ENCODE measurements around the gene RNU6-9. TPM values are rescaled to one million over a fixed set of nuclear protein-coding genes. Genes with fewer than 3 reads are reported as not detected.

The RNU6-9 gene
- total RNA-seq, 4 donors from 2014 or later: not detected

- TF ChIP-seq, protein P1, sequence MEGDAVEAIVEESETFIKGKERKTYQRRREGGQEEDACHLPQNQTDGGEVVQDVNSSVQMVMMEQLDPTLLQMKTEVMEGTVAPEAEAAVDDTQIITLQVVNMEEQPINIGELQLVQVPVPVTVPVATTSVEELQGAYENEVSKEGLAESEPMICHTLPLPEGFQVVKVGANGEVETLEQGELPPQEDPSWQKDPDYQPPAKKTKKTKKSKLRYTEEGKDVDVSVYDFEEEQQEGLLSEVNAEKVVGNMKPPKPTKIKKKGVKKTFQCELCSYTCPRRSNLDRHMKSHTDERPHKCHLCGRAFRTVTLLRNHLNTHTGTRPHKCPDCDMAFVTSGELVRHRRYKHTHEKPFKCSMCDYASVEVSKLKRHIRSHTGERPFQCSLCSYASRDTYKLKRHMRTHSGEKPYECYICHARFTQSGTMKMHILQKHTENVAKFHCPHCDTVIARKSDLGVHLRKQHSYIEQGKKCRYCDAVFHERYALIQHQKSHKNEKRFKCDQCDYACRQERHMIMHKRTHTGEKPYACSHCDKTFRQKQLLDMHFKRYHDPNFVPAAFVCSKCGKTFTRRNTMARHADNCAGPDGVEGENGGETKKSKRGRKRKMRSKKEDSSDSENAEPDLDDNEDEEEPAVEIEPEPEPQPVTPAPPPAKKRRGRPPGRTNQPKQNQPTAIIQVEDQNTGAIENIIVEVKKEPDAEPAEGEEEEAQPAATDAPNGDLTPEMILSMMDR (IDR thresholded peaks at IDR 0.05; ENCODE audit: low read depth): no peak
Measured at GRCh38 chr19:925526-926322, 32.4 kb downstream of the RNU6-9 start, which contains the start of gene ARID3A. ARID3A (plus strand) TSS chr19:926035; CDS start chr19:929529, 3,494 bp downstream.

DNA sequence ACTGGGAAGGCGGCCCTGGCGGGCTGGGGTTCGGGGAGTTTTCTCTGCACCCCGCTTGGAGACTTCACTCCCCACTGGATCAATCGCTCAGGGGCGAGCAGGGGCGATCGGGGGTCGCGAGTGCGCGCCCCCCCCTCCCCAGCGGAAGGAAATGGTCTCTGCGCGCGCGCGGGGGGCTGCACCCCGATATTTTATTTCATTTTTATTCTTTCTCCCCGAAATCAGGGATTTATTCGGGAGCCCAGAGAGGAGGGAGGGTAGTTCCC is 33.0 kb downstream of the RNU6-9 start:
- TF ChIP-seq, protein P1 (IDR thresholded peaks at IDR 0.05; ENCODE audit: low read depth): no peak

DNA sequence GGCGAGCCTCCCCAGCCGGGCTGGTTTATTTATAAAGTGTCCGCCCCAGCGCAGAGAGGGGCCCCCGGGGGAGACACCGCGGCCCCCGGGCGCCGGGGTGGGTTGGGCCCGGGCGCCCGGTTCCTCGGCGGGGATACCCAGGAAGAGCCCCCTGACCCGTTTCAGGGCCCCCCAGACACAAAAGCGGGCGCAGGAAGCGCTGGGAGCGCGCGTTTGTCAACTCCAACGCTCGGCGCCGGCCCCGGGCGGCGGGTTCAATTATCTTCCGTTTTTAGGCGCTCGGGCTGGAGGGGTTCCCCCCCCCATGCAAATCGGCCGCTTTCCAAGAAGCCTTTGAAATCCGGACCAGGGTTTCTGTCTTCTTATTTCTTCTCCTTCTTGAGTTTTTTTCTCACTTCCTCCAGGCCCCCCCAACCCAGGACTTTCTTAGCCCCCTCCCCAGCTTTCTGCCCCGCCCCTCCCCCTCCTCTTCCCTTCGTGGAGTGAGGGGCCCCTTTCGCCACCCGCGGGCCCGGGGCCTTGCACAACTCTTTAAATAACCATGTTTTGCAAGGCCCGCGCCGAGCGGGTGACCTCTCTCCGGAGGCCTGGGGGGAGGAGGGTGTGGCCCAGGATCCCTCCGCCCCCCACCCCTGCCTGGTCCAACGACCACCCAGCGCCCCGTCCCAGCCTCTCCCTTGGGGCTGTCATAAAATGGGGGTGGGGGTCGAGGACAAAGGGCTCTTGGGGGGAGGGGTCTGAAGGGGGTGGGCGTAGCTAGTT is 33.5 kb downstream of the RNU6-9 start:
- TF ChIP-seq, protein P1 (IDR thresholded peaks at IDR 0.05; ENCODE audit: low read depth): no peak

GRCh38 chr19:927351-927779 is 34.1 kb downstream of the RNU6-9 start:
- TF ChIP-seq, protein P1 (IDR thresholded peaks at IDR 0.05; ENCODE audit: low read depth): no peak

- TF ChIP-seq, protein P1 (IDR thresholded peaks at IDR 0.05; ENCODE audit: low read depth): no peak
Measured at GRCh38 chr19:927780-928401, 34.6 kb downstream of the RNU6-9 start.

DNA sequence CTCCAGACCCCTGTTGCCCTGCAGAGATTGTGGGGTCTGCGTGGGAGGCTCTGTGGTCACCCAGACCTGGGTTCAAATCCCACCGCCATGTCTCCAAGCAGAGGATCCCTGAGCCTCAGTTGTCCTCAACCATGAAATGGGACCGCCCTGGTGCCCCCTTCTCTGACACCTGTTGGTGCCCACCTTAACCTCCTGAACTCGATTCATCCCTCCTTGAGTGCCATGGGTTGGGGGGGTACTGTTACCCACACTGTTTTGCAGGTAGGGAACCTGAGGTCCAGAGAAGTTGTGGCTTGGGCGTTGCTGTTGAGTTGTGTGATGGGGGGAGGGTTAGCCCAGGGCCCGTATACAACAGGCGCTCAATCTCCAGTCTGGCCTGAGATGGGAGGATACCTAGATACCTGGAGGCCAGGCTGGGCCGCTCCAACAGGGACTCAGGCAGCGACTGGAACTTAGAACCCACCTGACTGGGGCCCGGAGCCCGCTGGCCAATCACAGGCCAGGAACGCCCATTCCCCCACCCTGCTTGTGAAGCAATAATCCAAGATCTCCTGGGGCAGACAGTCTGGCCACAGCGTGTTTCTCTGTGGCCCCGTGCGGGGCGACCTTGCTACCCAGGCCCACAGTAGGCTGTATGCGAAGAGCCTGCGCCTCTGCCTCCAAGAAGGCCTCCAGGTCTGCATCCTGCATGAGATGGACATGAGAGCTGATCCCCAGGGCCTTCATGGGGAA is 35.4 kb downstream of the RNU6-9 start:
- TF ChIP-seq, protein P1 (IDR thresholded peaks at IDR 0.05; ENCODE audit: low read depth): no peak
